Liver (tissue), 9 donors: Measurements from ENCODE around the gene DUSP8. TPM values are rescaled to one million over a fixed set of nuclear protein-coding genes. Genes with fewer than 3 reads are reported as not detected.
"Not testable (repeated sequence)": the region's sequence is repeated elsewhere in the genome, so short reads cannot be mapped to it uniquely, and the experiment has no call there.

Experiments
- DNase-seq: peaks from one replicate; pipeline ENCODE4 v3.0.0-alpha.2; 2017; ENCODE audit warnings: low spot score
- H3K27ac ChIP-seq, 2 donors: one replicate each; pipeline ENCODE4 v1.7.0; 2013; ENCODE audit warnings: inconsistent platforms in 2 of 2, low read length in 2 of 2, control low read depth in 1 of 2, low read depth in 1 of 2, mild to moderate bottlenecking in 1 of 2
- H3K27me3 ChIP-seq, 4 donors: one replicate each; pipeline versions ENCODE4 v1.6.1 to v1.7.0; 2013; ENCODE audit warnings: low read length in 3 of 4, inconsistent platforms in 1 of 4, mild to moderate bottlenecking in 1 of 4, moderate library complexity in 1 of 4; ENCODE audit not compliant: control insufficient read depth in 4 of 4, insufficient read depth in 4 of 4
- H3K36me3 ChIP-seq, 4 donors: one replicate each; pipeline versions ENCODE4 v1.6.1 to v1.7.0; 2013; ENCODE audit warnings: low read length in 3 of 4, mild to moderate bottlenecking in 3 of 4, low read depth in 1 of 4, moderate library complexity in 1 of 4; ENCODE audit not compliant: control insufficient read depth in 4 of 4, insufficient read depth in 3 of 4
- H3K4me1 ChIP-seq, 4 donors: one replicate each; pipeline versions ENCODE4 v1.6.1 to v1.7.0; 2013; ENCODE audit warnings: low read length in 3 of 4, mild to moderate bottlenecking in 3 of 4, moderate library complexity in 1 of 4; ENCODE audit not compliant: control insufficient read depth in 4 of 4, insufficient read depth in 4 of 4
- H3K4me3 ChIP-seq, 3 donors: one replicate each; pipeline versions ENCODE4 v1.6.1 to v1.7.0; 2013; ENCODE audit warnings: low read length in 3 of 3, control low read depth in 1 of 3, low read depth in 1 of 3, mild to moderate bottlenecking in 1 of 3
- H3K9ac ChIP-seq, 2 donors: one replicate each; pipeline ENCODE4 v1.7.0; 2013; ENCODE audit warnings: low read length in 2 of 2, mild to moderate bottlenecking in 2 of 2, moderate library complexity in 2 of 2, control low read depth in 1 of 2, low read depth in 1 of 2
- H3K9me3 ChIP-seq, 4 donors: one replicate each; pipeline versions ENCODE4 v1.6.1 to v1.7.0; 2013; ENCODE audit warnings: low read length in 3 of 4; ENCODE audit not compliant: control insufficient read depth in 4 of 4
- EGR1 ChIP-seq, 2 donors: IDR thresholded peaks; 2 replicates each; pipeline ENCODE4 v1.6.1; 2016 to 2018; ENCODE audit warnings: antibody characterized with exemption in 2 of 2, low read depth in 2 of 2
- FOXA1 ChIP-seq: IDR thresholded peaks from 2 replicates; pipeline ENCODE4 v1.6.1; 2016; ENCODE audit warnings: antibody characterized with exemption
- FOXA2 ChIP-seq: IDR thresholded peaks from 2 replicates; pipeline ENCODE4 v1.6.1; 2016; ENCODE audit warnings: antibody characterized with exemption
- HNF4A ChIP-seq, 2 donors: conservative IDR thresholded peaks; 2 replicates each; pipeline ENCODE4 v1.6.1; 2016; ENCODE audit warnings: antibody characterized with exemption in 2 of 2, mild to moderate bottlenecking in 2 of 2
- HNF4G ChIP-seq: IDR thresholded peaks from 2 replicates; pipeline ENCODE4 v1.6.1; 2016; ENCODE audit warnings: antibody characterized with exemption
- MAX ChIP-seq: IDR thresholded peaks from 2 replicates; pipeline ENCODE4 v1.6.1; 2016; ENCODE audit warnings: antibody characterized with exemption
- NR2F2 ChIP-seq: IDR thresholded peaks from 2 replicates; pipeline ENCODE4 v1.6.1; 2016; ENCODE audit warnings: antibody characterized with exemption
- RAD21 ChIP-seq, 2 donors: IDR thresholded peaks; 2 replicates each; pipeline ENCODE4 v1.6.1; 2016; ENCODE audit warnings: antibody characterized with exemption in 2 of 2, mild to moderate bottlenecking in 2 of 2
- RXRA ChIP-seq, 2 donors: IDR thresholded peaks; 2 replicates each; pipeline ENCODE4 v1.6.1; 2017 to 2018; ENCODE audit warnings: antibody characterized with exemption in 2 of 2, mild to moderate bottlenecking in 1 of 2
- TAF1 ChIP-seq: conservative IDR thresholded peaks from 2 replicates; pipeline ENCODE4 v1.6.1; 2016; ENCODE audit warnings: antibody characterized with exemption, mild to moderate bottlenecking
- YY1 ChIP-seq: IDR thresholded peaks from 2 replicates; pipeline ENCODE4 v1.6.1; 2016; ENCODE audit warnings: antibody characterized with exemption, mild to moderate bottlenecking
- ZBTB33 ChIP-seq: IDR thresholded peaks from 2 replicates; pipeline ENCODE4 v1.6.1; 2016; ENCODE audit warnings: antibody characterized with exemption
- WGBS: extraction: QIAGEN DNeasy Blood & Tissue Kit; methylation state at CpG from one replicate; pipeline ENCODE4 v1.1.7; 2013; 5-methylcytosine and 5-hydroxymethylcytosine counted together
- polyA plus RNA-seq, 2 donors: library from polyadenylated mRNA; stranded (reverse) in 1 of 2; unstranded in 1 of 2; fragments of 200-250 nt in 1 of 2; fragments of >200 nt in 1 of 2; fragmentation: Nextera tagmentation in 1 of 2; extraction: Ambion mirVana in 1 of 2; gene quantifications; one replicate each; pipeline versions ENCODE4 v1.2.1 to v1.2.3, GENCODE V29; 2013 to 2015
- total RNA-seq, 2 donors: library from RNA; depleted of rRNA; stranded (reverse); fragments of >200 nt; gene quantifications; one replicate each; pipeline ENCODE4 v1.2.3, GENCODE V29; 2014
- TF ChIP-seq, protein P1 (sequence below): IDR thresholded peaks from 2 replicates; pipeline ENCODE4 v1.6.1; 2016; ENCODE audit warnings: antibody characterized with exemption
- TF ChIP-seq, protein P2 (sequence below): fragments of 150-350 bp; IDR thresholded peaks from 2 replicates; pipeline ENCODE4 v1.5.1; 2017; ENCODE audit warnings: improper control_type of control experiment, low read depth, low read length; ENCODE audit not compliant: missing input control
- donor health status: healthy.
- donor health status: healthy.
- donor health status: healthy.
- donor health status: healthy.
- donor health status: healthy.

The DUSP8 gene
- total and polyA plus RNA-seq, 4 donors = 0.06 to 0.33 (median 0.21) TPM

DNA sequence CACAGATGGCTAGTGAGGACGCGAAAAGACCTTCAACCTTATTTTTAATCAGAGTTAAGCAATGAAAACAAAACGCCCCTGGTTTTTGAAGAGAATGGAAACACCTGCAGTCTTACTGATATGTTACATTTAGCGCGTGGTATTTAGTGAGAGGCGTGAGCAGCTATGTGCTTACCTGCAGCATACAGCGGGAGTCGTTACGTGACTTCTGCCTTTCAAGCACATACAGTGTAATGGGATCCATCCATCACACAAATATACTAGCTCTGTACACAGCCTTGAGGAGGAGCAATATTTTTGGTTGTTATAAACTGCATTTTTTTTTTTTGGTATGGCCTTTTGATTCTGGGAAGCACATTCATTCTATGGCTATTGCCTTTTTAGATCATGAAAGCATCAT, 20.6 kb upstream of the DUSP8 start:
- DNase-seq = no peak
- no peak for TF ChIP-seq NR2F2
- TF ChIP-seq, protein P1, sequence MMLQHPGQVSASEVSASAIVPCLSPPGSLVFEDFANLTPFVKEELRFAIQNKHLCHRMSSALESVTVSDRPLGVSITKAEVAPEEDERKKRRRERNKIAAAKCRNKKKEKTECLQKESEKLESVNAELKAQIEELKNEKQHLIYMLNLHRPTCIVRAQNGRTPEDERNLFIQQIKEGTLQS = no peak
- TF ChIP-seq TAF1 = no peak
- TF ChIP-seq MAX = no peak
- TF ChIP-seq, protein P2, sequence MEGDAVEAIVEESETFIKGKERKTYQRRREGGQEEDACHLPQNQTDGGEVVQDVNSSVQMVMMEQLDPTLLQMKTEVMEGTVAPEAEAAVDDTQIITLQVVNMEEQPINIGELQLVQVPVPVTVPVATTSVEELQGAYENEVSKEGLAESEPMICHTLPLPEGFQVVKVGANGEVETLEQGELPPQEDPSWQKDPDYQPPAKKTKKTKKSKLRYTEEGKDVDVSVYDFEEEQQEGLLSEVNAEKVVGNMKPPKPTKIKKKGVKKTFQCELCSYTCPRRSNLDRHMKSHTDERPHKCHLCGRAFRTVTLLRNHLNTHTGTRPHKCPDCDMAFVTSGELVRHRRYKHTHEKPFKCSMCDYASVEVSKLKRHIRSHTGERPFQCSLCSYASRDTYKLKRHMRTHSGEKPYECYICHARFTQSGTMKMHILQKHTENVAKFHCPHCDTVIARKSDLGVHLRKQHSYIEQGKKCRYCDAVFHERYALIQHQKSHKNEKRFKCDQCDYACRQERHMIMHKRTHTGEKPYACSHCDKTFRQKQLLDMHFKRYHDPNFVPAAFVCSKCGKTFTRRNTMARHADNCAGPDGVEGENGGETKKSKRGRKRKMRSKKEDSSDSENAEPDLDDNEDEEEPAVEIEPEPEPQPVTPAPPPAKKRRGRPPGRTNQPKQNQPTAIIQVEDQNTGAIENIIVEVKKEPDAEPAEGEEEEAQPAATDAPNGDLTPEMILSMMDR = no peak
- no peak for TF ChIP-seq FOXA1
- no peak for TF ChIP-seq RXRA (IDR thresholded peaks at IDR 0.05)
- no peak for TF ChIP-seq HNF4G
- TF ChIP-seq YY1 = no peak
- no peak for TF ChIP-seq FOXA2
- TF ChIP-seq HNF4A (conservative IDR thresholded peaks at IDR 0.05) = no peak
- TF ChIP-seq ZBTB33 = no peak
- no peak for TF ChIP-seq EGR1 (IDR thresholded peaks at IDR 0.05; ENCODE audit: low read depth in 2 of 2)
- no peak for TF ChIP-seq RAD21 (IDR thresholded peaks at IDR 0.05)
- Histone ChIP-seq H3K27ac (no peak overlapping the region), H3K4me1 (no peaks in the 10 kb centered on the region), H3K4me3 (no peak overlapping the region), H3K27me3 (no peaks in the 10 kb centered on the region), H3K9me3 (no peaks in the 10 kb centered on the region), H3K9ac (no peak overlapping the region), H3K36me3 (no peaks in the 10 kb centered on the region)
- 81% methylated on average over 9 of the region's 9 CpGs for WGBS

DNA sequence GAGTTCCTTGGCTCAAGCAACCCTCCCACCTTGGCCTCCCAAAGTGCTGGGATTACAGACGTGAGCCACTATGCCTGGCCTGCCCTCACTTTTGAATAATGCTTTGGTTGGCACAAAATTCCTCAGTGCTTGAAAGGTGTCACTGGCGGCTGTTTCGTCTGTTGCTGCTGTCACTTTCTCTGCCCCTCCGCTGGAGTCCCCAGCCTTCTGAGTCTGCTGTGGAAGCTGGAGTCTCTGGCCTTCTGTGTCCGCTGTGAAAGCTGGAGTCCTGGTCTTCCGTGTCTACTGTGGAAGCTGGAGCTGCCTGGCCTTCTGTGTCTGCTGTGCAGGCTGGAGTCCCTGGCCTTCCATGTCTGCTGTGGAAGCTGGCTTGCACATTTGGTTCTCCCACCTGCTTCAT, 17.9 kb upstream of the DUSP8 start:
- no peak overlapping the region for H3K27ac ChIP-seq

GRCh38 chr11:1589191-1589963, 17.3 kb upstream of the DUSP8 start:
- not testable (repeated sequence) for H3K9me3 ChIP-seq, H3K4me3 ChIP-seq, H3K9ac ChIP-seq, DNase-seq, H3K27ac ChIP-seq, H3K36me3 ChIP-seq, H3K27me3 ChIP-seq, H3K4me1 ChIP-seq
- WGBS = 29% methylated on average over 8 of the region's 10 CpGs

More for the DNA sequence above, 17.9 kb upstream of the DUSP8 start:
- Histone ChIP-seq H3K36me3 (no peaks in the 10 kb centered on the region), H3K9ac (no peak overlapping the region), H3K4me1 (no peaks in the 10 kb centered on the region), H3K27me3 (no peaks in the 10 kb centered on the region), H3K9me3 (no peaks in the 10 kb centered on the region), H3K4me3 (no peak overlapping the region)
- no peak for DNase-seq
- WGBS = 86% methylated on average over 6 of the region's 6 CpGs
- TF ChIP-seq MAX (no peak), EGR1 (IDR thresholded peaks at IDR 0.05; ENCODE audit: low read depth in 2 of 2) (no peak), RAD21 (IDR thresholded peaks at IDR 0.05) (no peak), ZBTB33 (no peak), HNF4A (conservative IDR thresholded peaks at IDR 0.05) (no peak), FOXA2 (no peak), NR2F2 (no peak)
